AG04450 (cell line): ENCODE data around the gene PCBD2. TPM values are rescaled to one million over a fixed set of nuclear protein-coding genes. Genes with fewer than 3 reads are reported as not detected.
A peak's percentile ranks its signal among the peaks of the same experiment; 100 is the strongest.
"Not testable (repeated sequence)": the region's sequence is repeated elsewhere in the genome, so short reads cannot be mapped to it uniquely, and the experiment has no call there.

Experiments used
- CTCF ChIA-PET: fragments of 300-600, 350-600 bp; formaldehyde crosslinking; extraction: SDS; loops from one replicate; lab custom pipeline; 2022; ENCODE audit warnings: antibody characterized with exemption, inconsistent platforms; lab: Charles Lee
- POLR2A ChIA-PET: fragments of 350-600 bp; formaldehyde crosslinking; extraction: SDS; loops from one replicate; lab custom pipeline; 2021; ENCODE audit warnings: antibody characterized with exemption, inconsistent platforms; lab: Yijun Ruan, JAX
- DNase-seq: peaks from one replicate; pipeline ENCODE4 v3.0.0-alpha.2; 2011; ENCODE audit warnings: low read depth, low spot score
- H3K27ac ChIP-seq: one replicate; pipeline ENCODE4 v1.5.1; 2012; ENCODE audit warnings: low read depth, low read length, control low read depth
- H3K27me3 ChIP-seq: one replicate; pipeline ENCODE4 v1.6.0; 2012; ENCODE audit warnings: low read length; ENCODE audit not compliant: control insufficient read depth, insufficient read depth
- H3K4me3 ChIP-seq: 2 replicates; pipeline ENCODE4 v1.5.1; 2011; ENCODE audit warnings: mild to moderate bottlenecking, low read depth, low read length, control low read depth
- H3K9me3 ChIP-seq: 2 replicates; pipeline ENCODE4 v1.5.1; 2012; ENCODE audit warnings: low read length; ENCODE audit not compliant: control insufficient read depth, insufficient read depth
- polyA plus RNA-seq: library from polyadenylated mRNA; depleted of rRNA; stranded (reverse); fragments of >200 nt; gene quantifications from 2 replicates; pipeline ENCODE4 v1.2.3, GENCODE V29; 2011
- TF ChIP-seq, protein P1 (sequence below): IDR thresholded peaks from 2 replicates; pipeline ENCODE4 v1.5.1; 2011; ENCODE audit warnings: low read depth, low read length, control low read depth, inconsistent platforms

The PCBD2 gene
- polyA plus RNA-seq, 1 experiment = 4.8 TPM

DNA sequence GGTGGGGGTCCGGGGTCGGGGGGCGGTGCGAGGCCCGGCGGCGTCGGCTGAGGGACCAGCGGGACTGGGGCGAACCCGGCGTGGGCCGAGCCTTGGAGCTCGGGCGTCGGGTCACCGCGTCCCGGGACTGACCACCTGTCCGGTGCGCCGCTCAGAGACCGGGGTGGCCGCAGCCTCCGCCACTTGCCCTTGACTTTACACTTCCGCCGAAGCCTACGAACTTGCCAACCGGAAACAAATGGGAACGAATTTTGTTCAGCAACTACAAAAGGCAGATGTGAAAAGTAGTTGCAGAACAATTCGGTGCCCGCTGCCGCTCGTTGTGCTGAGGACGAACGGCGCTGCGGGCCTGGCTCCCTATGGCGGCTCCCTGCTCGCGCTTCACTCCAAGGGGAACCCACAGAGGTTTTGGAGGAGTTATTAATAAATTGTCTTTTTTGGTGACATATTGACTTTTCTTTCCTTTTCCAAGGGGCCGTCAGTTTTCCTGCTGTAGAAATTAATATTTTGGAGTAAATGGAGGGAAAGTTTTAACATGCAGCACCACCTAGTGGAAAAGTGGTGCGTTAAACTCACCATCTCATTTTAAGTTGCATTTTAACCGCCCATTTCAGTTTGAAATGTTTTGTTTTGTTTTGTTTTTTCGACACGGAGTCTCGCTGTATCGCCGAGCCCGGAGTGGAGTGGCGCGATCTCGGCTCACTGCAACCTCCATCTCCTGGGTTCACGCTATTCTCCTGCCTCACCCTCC, 490 bp downstream of the PCBD2 start:
- Histone ChIP-seq H3K27ac (peak overlapping the region; percentile 59), H3K4me3 (peak overlapping the region; percentile 76), H3K9me3 (no peaks in the 10 kb centered on the region), H3K27me3 (no peaks in the 10 kb centered on the region)
- DNase-seq = peak; percentile 20
- CTCF ChIA-PET = interaction anchor here (0.6 to 1.9 kb wide), 28 partner anchors 9 to 364 kb away, joined by 3 to 13 read pairs (median 4); partner anchors contain the start of genes C5orf24 and CAMLG
- POLR2A ChIA-PET = interaction anchor here (0.5 to 1.6 kb wide), 9 partner anchors 31 to 318 kb away, joined by 3 to 7 read pairs (median 4); partner anchors contain the start of genes CAMLG, DDX46 and TXNDC15
- TF ChIP-seq, protein P1, sequence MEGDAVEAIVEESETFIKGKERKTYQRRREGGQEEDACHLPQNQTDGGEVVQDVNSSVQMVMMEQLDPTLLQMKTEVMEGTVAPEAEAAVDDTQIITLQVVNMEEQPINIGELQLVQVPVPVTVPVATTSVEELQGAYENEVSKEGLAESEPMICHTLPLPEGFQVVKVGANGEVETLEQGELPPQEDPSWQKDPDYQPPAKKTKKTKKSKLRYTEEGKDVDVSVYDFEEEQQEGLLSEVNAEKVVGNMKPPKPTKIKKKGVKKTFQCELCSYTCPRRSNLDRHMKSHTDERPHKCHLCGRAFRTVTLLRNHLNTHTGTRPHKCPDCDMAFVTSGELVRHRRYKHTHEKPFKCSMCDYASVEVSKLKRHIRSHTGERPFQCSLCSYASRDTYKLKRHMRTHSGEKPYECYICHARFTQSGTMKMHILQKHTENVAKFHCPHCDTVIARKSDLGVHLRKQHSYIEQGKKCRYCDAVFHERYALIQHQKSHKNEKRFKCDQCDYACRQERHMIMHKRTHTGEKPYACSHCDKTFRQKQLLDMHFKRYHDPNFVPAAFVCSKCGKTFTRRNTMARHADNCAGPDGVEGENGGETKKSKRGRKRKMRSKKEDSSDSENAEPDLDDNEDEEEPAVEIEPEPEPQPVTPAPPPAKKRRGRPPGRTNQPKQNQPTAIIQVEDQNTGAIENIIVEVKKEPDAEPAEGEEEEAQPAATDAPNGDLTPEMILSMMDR = peak; percentile 70

DNA sequence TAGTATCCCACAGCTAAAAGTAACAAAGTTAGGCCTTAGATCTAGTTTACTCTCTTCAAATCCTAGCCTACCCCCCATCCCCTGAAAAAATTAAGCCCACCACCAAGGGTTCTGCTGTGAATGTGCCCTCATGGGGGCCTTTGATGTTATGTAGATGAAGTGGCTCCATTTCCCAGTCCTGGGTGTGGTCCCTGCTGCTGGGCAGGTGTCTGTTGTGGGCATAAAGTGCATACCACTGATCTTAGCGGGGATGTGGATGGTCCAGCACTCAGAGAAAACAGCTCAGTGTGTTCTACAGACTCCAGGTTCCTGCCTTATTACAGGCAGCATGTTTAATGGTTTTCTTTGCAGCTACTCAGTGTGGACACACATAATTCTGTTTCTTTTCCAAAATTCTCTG, 1.9 kb downstream of the PCBD2 start:
- no peaks in the 10 kb centered on the region for H3K27me3 ChIP-seq
- no peak for DNase-seq
- ChIA-PET POLR2A (no interaction called here), CTCF (interaction anchor here (0.6 to 1.1 kb wide), 3 partner anchors 10 to 276 kb away, joined by 4 to 5 read pairs (median 5); no protein-coding TSS in a partner anchor)
- H3K4me3 ChIP-seq = no peak overlapping the region
- TF ChIP-seq, protein P1 = no peak
- no peak overlapping the region for H3K27ac ChIP-seq
- H3K9me3 ChIP-seq = no peaks in the 10 kb centered on the region

DNA sequence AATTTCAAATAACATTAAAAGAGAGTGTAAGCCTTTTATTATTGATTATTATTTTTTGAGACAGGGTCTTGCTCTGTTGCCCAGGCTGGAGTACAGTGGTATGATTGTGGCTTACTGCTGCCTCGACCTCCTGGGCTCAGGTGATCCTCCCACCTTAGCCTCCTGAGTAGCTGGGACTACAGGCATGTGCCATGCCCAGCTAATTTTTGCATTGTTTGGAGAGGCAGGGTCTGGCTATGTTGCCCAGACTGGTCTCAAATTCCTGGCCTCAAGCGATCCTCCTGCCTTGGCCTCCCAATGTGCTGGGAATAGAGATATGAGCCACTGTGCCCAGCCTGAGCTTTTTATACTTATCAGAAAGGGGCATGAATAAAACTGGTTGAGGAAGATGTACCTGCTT, 5.8 kb downstream of the PCBD2 start:
- H3K27ac ChIP-seq, DNase-seq, H3K4me3 ChIP-seq, CTCF ChIA-PET, H3K9me3 ChIP-seq, POLR2A ChIA-PET, H3K27me3 ChIP-seq: not testable (repeated sequence)

DNA sequence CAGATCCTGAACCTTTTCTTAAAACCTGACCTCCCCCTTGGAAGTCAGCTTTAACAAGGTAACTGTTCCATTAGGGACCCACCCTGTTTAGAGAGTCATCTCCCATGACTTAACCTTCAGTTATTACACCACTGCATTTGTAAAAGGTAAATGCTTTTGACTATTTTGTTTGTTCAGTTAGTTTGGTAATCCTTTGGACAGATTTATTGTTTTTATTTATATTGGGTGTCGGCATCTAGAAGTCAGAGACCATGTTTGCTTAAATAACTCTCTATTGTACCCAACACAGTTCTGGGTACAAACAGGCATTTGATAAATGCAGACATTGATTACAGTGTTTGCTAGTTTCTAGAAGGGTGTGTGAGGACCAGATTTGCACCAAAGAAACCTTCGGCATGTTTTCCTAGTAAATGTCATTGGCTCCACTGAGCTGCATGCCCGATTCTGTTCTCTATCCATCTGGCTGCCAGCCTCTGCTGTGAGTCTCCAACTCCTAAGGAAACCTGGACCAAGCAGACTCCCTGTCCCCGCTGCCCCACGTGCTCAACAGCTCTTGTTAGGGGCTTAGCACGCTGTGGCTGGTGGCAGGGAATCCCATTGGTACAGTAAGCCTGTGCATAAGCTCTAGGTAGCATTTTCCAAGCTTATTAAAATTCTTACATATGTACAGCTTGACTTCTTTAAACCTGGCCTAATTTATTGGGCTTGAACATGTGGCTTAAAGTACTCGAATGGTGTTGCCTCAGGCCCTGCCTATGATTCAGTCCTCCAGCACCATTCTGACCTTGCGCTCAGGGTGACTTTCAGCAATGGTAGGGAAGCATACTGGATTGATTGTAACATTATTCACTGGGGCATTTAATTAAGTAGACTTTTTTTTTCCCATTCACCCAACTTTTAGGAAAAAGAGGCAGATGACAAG, 6.6 kb downstream of the PCBD2 start:
- Histone ChIP-seq H3K27me3 (no peaks in the 10 kb centered on the region), H3K27ac (no peak overlapping the region), H3K4me3 (no peak overlapping the region), H3K9me3 (no peaks in the 10 kb centered on the region)
- TF ChIP-seq, protein P1 = no peak
- DNase-seq = no peak
- CTCF ChIA-PET = interaction anchor here (2.0 kb wide), 1 partner anchor 7 kb away, joined by 6 read pairs; the partner anchor contains the start of gene PCBD2
- POLR2A ChIA-PET = interaction anchor here (0.5 kb wide), 1 partner anchor 658 kb away, joined by 3 read pairs; no protein-coding TSS in a partner anchor

DNA sequence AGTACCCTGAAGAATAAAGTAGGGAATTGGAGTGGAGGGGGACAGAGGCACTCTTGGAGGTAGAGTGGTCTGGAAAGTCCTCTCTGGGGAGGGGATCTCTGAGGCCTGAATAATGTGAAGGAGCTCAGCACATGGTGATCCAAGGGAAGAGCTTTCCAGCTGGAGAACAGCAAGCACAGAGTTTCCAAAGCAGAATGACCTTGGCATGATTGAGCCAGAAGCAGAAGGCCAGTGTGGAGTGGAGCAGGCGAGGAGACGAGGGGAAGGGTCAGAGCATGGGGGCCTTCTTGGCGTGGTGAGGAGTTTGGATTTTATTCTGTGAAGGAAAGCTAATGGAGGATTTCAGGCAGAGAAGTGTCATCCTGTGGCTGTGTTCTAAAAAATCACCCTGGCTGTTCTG, 8.3 kb downstream of the PCBD2 start:
- H3K27me3 ChIP-seq = no peaks in the 10 kb centered on the region
- no peaks in the 10 kb centered on the region for H3K9me3 ChIP-seq
- DNase-seq = no peak
- no peak overlapping the region for H3K4me3 ChIP-seq
- ChIA-PET POLR2A (no interaction called here), CTCF (interaction anchor here (2.0 kb wide), 1 partner anchor 9 kb away, joined by 6 read pairs; the partner anchor contains the start of gene PCBD2)
- no peak overlapping the region for H3K27ac ChIP-seq
- TF ChIP-seq, protein P1 = no peak
